T-helper 17 cell (primary cell): Measurements from ENCODE around the gene TMEM170B. TPM values are rescaled to one million over a fixed set of nuclear protein-coding genes. Genes with fewer than 3 reads are reported as not detected.

Experiments used
- ATAC-seq: fragments of 150-1000 bp; cut with Tn5 transposase; 2 replicates; pipeline ENCODE4 v1.10.0; 2021; ENCODE audit warnings: mild to moderate bottlenecking, moderate library complexity
- DNase-seq, 3 donors: peaks; one replicate each; pipeline versions ENCODE4 v3.0.0 to v3.0.0-alpha.2; 2020 to 2021
- H3K9me3 ChIP-seq: one replicate; pipeline ENCODE4 v1.7.0; 2013; ENCODE audit warnings: low read length, mild to moderate bottlenecking; ENCODE audit not compliant: control insufficient read depth, poor library complexity, severe bottlenecking
- H3K27ac Mint-ChIP-seq: one replicate; pipeline ENCODE4 v1.8.0; 2022; ENCODE audit warnings: mild to moderate bottlenecking, moderate library complexity, mixed read lengths
- H3K27me3 Mint-ChIP-seq: one replicate; pipeline ENCODE4 v1.8.0; 2022; ENCODE audit warnings: mixed read lengths
- H3K36me3 Mint-ChIP-seq: one replicate; pipeline ENCODE4 v1.8.0; 2022; ENCODE audit warnings: low read depth, mixed read lengths
- H3K4me1 Mint-ChIP-seq: one replicate; pipeline ENCODE4 v1.8.0; 2022; ENCODE audit warnings: mild to moderate bottlenecking, mixed read lengths
- H3K4me3 Mint-ChIP-seq: one replicate; pipeline ENCODE4 v1.8.0; 2022; ENCODE audit warnings: mild to moderate bottlenecking, moderate library complexity, mixed read lengths
- total RNA-seq, 4 donors: library from RNA in 2 of 4; stranded (reverse) in 2 of 4; gene quantifications; one replicate each; pipeline ENCODE4 v1.2.3 and lab custom pipeline; 2022 to 2026

The TMEM170B gene
- total RNA-seq, 2 donors from 2014 or later, result 1.3 to 1.7 TPM

DNA sequence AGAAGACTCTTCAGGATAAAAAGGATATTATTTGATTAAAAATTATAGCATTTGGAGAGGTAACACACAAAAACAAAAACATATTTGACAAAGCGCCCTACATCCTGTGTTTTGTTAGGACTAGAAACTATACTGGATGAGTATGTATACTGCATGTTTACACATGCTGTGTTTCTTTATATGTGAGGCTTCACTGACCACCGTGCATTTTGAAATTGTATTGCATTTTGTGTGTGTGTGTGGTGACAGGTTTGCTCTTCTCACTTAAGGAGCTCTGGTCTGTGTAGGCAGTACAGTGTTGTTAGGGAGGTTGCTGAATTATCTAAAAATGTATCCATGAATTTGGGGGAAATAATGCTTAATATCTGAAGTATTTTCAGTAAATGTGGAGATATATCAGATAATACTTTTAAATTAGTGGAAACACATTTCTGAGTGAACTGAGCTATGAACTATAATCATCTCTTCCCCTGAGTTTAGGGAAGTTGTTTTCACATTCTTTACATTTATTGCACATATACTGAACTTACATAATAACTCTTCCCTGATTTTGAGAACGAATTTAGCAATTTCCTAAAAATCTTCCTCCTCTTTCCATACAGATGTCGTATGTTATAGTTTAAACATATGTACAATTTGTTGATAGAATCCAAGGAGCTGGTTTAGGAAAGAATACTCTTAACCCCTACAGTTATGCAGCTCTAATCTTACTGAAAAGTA, 43.3 kb downstream of the TMEM170B start:
- H3K9me3 ChIP-seq, result no peaks in the 10 kb centered on the region
- Mint-ChIP-seq H3K27ac (no peak overlapping the region), H3K4me3 (no peak overlapping the region), H3K36me3 (no peaks in the 10 kb centered on the region), H3K27me3 (no peaks in the 10 kb centered on the region), H3K4me1 (no peaks in the 10 kb centered on the region)
- no peak for DNase-seq
- no peak for ATAC-seq

DNA sequence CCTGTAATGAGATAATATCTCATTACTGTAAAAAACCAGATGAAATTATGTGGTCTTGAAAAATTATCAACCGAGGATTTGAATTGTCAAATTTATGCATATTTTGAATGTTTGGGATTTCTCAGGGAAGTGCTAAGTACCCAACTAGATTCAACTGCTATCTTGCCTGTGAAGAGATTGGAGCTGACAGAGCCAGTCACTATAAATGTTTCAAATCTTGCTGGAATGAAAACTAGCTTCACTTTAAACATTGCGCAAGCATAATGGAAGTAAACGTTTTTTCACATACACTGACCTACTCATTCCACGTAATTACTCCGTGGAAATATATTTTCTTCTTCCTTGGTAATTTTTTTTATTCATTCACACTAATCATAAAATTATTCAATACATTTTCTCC, 46.7 kb downstream of the TMEM170B start:
- Mint-ChIP-seq H3K4me1 (no peaks in the 10 kb centered on the region), H3K36me3 (no peaks in the 10 kb centered on the region), H3K27ac (no peak overlapping the region), H3K4me3 (no peak overlapping the region), H3K27me3 (peaks cover 10% of the 10 kb centered on the region)
- H3K9me3 ChIP-seq, result no peaks in the 10 kb centered on the region
- ATAC-seq (no peak), DNase-seq (no peak)

DNA sequence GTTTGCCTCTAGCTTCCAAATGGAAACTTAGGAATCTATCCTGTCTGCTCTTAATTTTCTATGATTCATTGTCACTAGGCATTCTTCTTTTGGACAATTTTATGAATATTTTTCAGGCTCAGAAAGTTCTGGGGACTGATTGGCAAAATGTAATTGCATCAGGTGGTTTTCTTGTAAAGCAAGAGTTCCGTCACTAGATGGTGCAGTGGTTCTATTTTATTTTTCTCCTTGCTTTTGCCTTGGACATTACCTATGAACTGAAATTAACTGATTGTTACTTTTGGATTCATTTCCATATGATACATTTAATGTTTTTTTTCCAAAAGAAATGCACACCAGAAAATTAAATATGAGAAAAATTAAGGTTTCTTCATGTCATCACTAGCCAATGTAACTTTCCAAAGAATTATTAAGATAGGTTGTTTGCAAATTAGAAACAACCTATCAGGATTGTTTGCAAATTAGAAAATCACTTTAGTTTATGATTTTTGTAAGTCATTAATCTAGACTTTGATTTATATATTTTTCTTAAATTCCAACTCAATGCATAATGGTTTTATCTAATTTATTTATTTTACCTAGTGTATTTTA, 48.0 kb downstream of the TMEM170B start:
- H3K4me3 Mint-ChIP-seq, result peak overlapping the region; percentile 9
- H3K27me3 Mint-ChIP-seq, result peaks cover 19% of the 10 kb centered on the region
- no peaks in the 10 kb centered on the region for H3K4me1 Mint-ChIP-seq
- no peak overlapping the region for H3K27ac Mint-ChIP-seq
- no peak for DNase-seq
- no peak for ATAC-seq
- H3K9me3 ChIP-seq, result no peaks in the 10 kb centered on the region
- H3K36me3 Mint-ChIP-seq, result no peaks in the 10 kb centered on the region

DNA sequence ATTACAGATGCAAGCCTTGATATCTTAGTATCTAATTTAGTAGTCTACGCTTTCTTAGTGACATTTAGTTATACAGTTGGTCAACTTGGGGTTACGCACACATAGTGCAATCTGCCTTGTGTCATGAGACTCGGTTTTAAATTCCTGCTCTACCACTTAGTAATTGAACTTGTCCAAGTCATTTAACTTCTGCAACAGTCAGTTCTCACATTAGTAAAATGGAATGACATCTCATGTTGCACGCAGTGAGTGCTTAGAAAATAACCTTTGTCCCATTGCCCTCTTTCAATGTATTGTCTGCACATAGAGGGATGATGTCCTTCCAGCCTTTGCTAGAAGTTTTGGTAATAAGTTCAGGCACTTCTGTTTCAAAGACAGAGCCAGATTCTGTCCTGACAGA, 48.6 kb downstream of the TMEM170B start:
- H3K4me1 Mint-ChIP-seq, result no peaks in the 10 kb centered on the region
- peaks cover 19% of the 10 kb centered on the region for H3K27me3 Mint-ChIP-seq
- no peak overlapping the region for H3K27ac Mint-ChIP-seq
- no peak for ATAC-seq
- H3K36me3 Mint-ChIP-seq, result no peaks in the 10 kb centered on the region
- DNase-seq, result no peak
- no peaks in the 10 kb centered on the region for H3K9me3 ChIP-seq
- no peak overlapping the region for H3K4me3 Mint-ChIP-seq

DNA sequence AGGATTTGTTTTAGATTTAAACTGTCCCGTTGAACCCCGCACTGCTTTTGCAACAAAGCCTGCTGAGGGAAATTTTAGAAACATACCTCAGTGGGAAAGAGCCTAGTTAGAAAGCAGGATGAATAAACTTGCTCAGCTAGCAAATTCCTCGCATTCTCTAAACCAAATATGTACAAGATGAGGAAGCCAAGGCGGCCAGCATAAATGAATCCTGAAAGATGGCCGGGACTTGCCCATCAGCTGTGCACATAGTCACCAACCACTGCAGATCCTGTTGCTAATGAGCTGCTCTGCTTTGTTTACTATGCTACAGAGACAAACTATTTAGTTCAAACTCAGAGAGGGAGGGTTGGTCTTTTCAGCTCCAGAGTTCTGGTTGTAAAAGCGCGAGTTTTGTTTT, 49.0 kb downstream of the TMEM170B start:
- no peaks in the 10 kb centered on the region for H3K9me3 ChIP-seq
- ATAC-seq, result no peak
- DNase-seq, result no peak
- H3K36me3 Mint-ChIP-seq, result no peaks in the 10 kb centered on the region
- no peaks in the 10 kb centered on the region for H3K4me1 Mint-ChIP-seq
- H3K27me3 Mint-ChIP-seq, result peaks cover 19% of the 10 kb centered on the region
- H3K27ac Mint-ChIP-seq, result no peak overlapping the region
- H3K4me3 Mint-ChIP-seq, result no peak overlapping the region

DNA sequence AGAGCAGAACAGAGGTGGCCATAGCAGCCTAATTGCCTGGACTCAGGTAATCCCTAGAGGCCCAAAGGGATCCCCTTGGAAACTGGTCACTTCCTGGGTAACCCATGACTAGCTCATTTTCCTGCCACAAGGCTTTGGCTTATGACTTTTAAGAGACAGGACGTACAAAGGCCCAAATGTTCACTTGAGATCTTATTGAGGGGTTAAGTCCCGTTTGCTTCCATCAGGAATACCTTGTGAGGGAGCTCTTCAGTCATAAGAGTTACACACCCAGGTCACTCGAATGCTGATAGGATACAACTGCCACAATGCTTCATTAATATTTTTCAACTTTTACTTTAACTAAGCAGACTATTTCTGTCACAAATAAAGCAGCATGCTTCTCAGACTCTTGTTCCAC, 51.7 kb downstream of the TMEM170B start:
- Mint-ChIP-seq H3K4me3 (no peak overlapping the region), H3K27me3 (peaks cover 44% of the 10 kb centered on the region), H3K27ac (peak overlapping the region; percentile 19), H3K36me3 (peaks cover under 1% of the 10 kb centered on the region), H3K4me1 (no peaks in the 10 kb centered on the region)
- ATAC-seq (no peak), DNase-seq (no peak)
- H3K9me3 ChIP-seq, result no peaks in the 10 kb centered on the region

DNA sequence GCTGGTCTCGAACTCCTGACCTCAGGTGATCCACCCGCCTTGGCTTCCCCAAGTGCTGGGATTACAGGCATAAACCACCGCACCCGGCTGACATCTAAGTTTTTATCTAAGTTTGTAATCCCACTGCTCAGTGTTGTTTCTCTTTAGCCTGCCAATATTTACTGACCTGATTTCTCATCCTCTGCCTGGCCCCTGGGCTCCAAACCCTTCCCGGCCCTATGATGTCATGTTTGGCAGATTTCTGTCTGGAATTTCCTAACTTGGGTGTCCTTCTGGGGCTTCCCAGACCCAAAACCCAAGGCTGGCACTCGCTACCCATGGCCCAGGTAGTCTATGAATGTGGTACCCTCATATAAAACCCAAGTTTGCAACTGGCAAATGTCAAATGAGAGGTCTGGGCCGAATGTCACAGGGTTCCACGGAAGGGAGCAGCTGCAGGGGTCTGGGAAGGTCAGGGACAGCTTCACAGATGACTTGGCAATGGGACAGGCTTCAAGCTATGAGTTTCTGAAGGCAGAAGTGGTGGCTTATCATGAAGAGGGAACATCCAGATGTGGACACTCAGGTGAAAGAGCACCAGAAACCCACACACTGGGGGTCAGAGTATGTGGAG, 54.9 kb downstream of the TMEM170B start:
- Mint-ChIP-seq H3K4me1 (peaks cover 3% of the 10 kb centered on the region), H3K36me3 (peaks cover 2% of the 10 kb centered on the region), H3K27me3 (peaks cover 59% of the 10 kb centered on the region), H3K27ac (no peak overlapping the region), H3K4me3 (no peak overlapping the region)
- ATAC-seq (no peak), DNase-seq (no peak)
- H3K9me3 ChIP-seq, result no peaks in the 10 kb centered on the region

DNA sequence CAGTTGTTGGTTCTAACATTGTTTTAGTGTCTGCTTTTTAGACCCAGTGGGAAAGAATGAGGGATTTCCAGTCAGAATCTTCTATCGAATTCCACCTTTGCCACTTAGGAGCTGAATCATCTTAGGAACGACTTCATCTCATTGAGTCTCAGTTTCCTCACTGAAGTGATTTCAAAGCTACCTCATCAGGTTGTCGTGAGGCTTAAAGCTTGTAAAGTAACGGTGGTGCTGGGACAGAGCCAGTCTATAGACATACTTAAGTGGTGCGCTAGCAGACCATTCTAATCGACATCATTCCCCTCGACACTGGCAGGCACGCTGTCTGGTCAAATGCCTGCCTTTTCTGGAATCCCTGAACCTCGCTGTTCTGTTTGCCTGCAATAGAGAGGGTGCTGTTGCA, 55.5 kb downstream of the TMEM170B start:
- Mint-ChIP-seq H3K27ac (no peak overlapping the region), H3K4me1 (peaks cover 3% of the 10 kb centered on the region), H3K27me3 (peaks cover 56% of the 10 kb centered on the region), H3K36me3 (peaks cover 2% of the 10 kb centered on the region), H3K4me3 (no peak overlapping the region)
- DNase-seq, result no peak
- ATAC-seq, result no peak
- no peaks in the 10 kb centered on the region for H3K9me3 ChIP-seq

DNA sequence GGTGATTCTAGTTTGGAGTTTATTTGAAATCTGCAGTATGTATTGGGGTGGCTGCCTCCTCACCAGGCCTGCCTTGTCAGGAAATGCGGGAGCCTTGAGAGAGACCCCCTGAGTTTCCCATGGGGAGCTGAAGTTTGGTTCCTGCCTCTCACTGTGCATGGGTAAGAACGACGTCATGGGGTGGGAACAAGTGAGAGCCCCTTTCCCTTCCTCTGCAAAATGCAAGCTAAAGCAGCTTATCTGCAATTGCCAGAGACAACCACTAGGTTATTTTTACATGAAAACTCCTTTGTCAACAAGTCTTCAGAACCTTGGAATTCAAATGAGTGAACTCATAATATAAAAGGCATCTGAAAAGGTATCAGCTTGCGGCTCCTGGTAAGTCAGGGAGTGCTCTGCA, 58.4 kb downstream of the TMEM170B start:
- no peaks in the 10 kb centered on the region for H3K9me3 ChIP-seq
- Mint-ChIP-seq H3K27me3 (peaks cover 53% of the 10 kb centered on the region), H3K36me3 (peaks cover 2% of the 10 kb centered on the region), H3K27ac (no peak overlapping the region), H3K4me3 (no peak overlapping the region), H3K4me1 (peaks cover 3% of the 10 kb centered on the region)
- DNase-seq (no peak), ATAC-seq (no peak)

DNA sequence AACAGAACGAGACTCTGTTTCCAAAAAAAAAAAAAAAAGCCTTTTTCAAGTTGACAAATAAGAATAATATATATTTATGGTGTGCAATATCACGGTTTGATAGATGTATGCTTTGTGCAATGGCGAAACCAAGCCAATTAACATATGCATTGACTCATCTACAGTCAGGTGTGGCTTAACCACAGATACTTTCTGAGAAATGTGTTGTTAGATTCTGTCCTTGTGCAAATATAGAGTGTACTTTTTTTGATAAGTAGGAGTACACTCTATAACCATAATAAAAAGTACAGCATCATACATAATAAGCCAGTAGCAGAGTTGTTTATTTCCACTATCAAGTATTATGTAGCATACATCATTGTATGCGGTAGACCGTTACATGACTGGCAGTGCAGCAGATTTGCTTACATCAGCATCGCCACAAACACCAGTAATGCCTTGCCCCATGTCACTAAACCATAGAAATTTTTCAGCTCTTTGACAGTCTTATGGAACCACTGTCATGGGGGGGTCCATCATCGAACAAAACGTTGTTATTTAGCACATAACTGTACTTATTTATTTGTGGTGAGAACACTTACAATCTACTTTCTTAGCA, 59.2 kb downstream of the TMEM170B start:
- peaks cover 2% of the 10 kb centered on the region for H3K36me3 Mint-ChIP-seq
- peaks cover 50% of the 10 kb centered on the region for H3K27me3 Mint-ChIP-seq
- DNase-seq, result no peak
- H3K27ac Mint-ChIP-seq, result no peak overlapping the region
- ATAC-seq, result no peak
- H3K4me3 Mint-ChIP-seq, result no peak overlapping the region
- H3K4me1 Mint-ChIP-seq, result peaks cover 3% of the 10 kb centered on the region
- H3K9me3 ChIP-seq, result no peaks in the 10 kb centered on the region

DNA sequence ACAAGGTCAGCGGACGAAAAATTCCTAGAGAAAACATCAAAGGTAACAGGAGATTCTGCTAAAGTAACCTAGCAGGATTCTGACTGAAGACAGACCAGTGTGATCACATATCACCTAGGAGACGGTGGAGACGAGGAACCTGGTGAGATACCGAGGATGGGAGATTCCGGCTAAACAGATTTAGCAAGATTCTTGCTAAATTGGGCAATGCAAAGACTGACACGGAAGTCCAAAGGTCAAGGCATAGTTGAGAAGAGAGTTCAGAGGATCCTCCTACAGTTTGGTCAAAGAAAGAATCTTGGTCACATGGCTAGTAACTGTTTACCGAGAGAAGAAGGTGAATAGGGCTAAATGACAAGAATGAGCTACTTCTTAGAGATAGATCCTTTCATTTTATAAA, 61.1 kb downstream of the TMEM170B start:
- no peak for ATAC-seq
- no peak overlapping the region for H3K4me3 Mint-ChIP-seq

DNA sequence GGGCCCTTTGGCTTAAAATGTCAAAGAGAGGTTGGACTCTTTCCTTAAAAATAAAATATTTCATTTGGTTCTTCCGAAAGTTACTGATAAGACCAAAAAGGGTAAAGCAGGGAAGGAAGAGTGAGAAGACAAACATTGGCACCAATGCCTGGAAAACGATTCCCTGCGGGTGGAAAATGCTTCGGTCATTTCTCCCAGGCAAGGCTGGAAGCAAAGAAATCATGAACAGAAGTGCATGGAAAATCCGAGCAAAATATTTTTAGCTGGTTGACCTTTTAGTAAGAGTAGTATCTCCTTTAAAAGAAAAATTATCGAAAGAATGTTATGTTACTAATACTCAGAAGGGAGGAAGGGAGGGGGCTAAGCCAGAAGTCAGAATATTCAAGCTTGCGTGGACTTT, 62.7 kb downstream of the TMEM170B start:
- DNase-seq (no peak), ATAC-seq (no peak)
- H3K9me3 ChIP-seq, result no peaks in the 10 kb centered on the region
- no peak overlapping the region for H3K27ac Mint-ChIP-seq
- H3K4me3 Mint-ChIP-seq, result no peak overlapping the region
- H3K4me1 Mint-ChIP-seq, result peaks cover 8% of the 10 kb centered on the region
- H3K27me3 Mint-ChIP-seq, result peaks cover 52% of the 10 kb centered on the region
- peaks cover 6% of the 10 kb centered on the region for H3K36me3 Mint-ChIP-seq

More for the DNA sequence above, 61.1 kb downstream of the TMEM170B start:
- Mint-ChIP-seq H3K27me3 (peaks cover 53% of the 10 kb centered on the region), H3K36me3 (peaks cover 7% of the 10 kb centered on the region), H3K27ac (no peak overlapping the region), H3K4me1 (peaks cover 3% of the 10 kb centered on the region)
- DNase-seq, result no peak
- no peaks in the 10 kb centered on the region for H3K9me3 ChIP-seq

DNA sequence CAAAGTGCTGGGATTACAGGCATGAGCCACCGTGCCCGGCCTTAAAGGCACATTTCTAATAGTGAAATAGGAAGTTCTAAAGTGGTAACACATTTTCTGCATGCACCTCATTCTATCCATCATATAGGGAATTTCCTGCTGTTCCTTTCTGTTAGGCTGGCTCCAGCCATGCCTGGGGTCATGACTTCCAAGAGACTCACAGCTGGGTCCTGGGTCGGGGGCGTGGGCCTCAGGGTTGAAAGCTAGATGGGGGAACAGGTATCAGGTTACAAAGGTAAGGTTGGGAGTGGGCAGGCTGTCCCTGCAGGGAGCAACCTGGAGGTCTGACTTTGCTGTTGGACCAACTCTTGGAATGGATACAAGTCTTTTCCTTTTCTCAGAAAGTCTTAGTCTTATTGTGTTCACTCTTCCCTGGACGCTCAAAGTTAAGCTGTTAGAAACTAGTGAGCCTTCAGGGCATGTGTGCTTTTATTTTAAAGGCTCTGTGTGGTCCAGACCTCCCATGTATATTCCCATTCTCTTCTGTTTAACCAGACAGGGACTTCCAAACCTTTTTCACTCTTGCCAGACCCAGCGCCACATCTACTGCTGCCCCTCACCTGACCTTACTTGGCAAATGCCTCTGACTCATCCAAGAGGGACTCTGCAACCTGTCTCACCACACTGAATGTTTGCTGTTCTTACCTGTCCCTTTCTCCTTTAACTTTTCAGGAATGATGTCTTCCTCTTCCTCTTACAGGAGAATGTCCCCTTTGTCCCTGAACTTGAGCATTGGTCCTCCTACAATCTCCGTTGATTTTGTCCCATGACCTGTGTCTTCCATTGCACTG, 64.4 kb downstream of the TMEM170B start:
- H3K4me1 Mint-ChIP-seq, result peaks cover 10% of the 10 kb centered on the region
- peaks cover 6% of the 10 kb centered on the region for H3K36me3 Mint-ChIP-seq
- peaks cover 60% of the 10 kb centered on the region for H3K27me3 Mint-ChIP-seq
- H3K9me3 ChIP-seq, result no peaks in the 10 kb centered on the region
- H3K27ac Mint-ChIP-seq, result no peak overlapping the region
- no peak overlapping the region for H3K4me3 Mint-ChIP-seq
- DNase-seq (no peak), ATAC-seq (no peak)
